HepG2 (cell line): ENCODE measurements around the gene CCDC106. TPM values are rescaled to one million over a fixed set of nuclear protein-coding genes. Genes with fewer than 3 reads are reported as not detected.
A peak's percentile ranks its signal among the peaks of the same experiment; 100 is the strongest.

Source experiments
- BCL6 ChIP-seq: IDR thresholded peaks from 2 replicates; pipeline ENCODE4 v1.6.1; 2016; ENCODE audit warnings: missing genetic modification reagents, missing compliant biosample characterization
- ERF ChIP-seq: IDR thresholded peaks from 2 replicates; pipeline ENCODE4 v1.6.1; 2018; ENCODE audit warnings: missing biosample characterization, missing genetic modification reagents
- GZF1 ChIP-seq: sonication (generic); formaldehyde crosslinking; IDR thresholded peaks from 2 replicates; pipeline ENCODE4 v1.5.1; 2020; ENCODE audit warnings: mild to moderate bottlenecking, missing genetic modification reagents
- ISL2 ChIP-seq: sonication (generic); formaldehyde crosslinking; IDR thresholded peaks from 2 replicates; pipeline ENCODE4 v1.5.0; 2020; ENCODE audit warnings: missing genetic modification reagents
- KDM3A ChIP-seq: IDR thresholded peaks from 2 replicates; pipeline ENCODE4 v1.6.1; 2018; ENCODE audit warnings: low read depth, missing compliant biosample characterization
- MAF1 ChIP-seq: sonication (generic); formaldehyde crosslinking; IDR thresholded peaks from 2 replicates; pipeline ENCODE4 v1.5.0; 2020; ENCODE audit warnings: missing genetic modification reagents, borderline replicate concordance
- MAZ ChIP-seq, 2 experiments: sonication (generic) in 1 of 2; formaldehyde crosslinking in 1 of 2; IDR thresholded peaks; 2 replicates each; pipeline versions ENCODE4 v1.5.0 to v1.6.1; 2012 to 2020; ENCODE audit warnings: low read depth in 2 of 2, mild to moderate bottlenecking in 2 of 2, borderline replicate concordance in 1 of 2, improper control_type of control experiment in 1 of 2, low read length in 1 of 2, missing genetic modification reagents in 1 of 2, moderate library complexity in 1 of 2
- NR2C2 ChIP-seq: sonication (generic); formaldehyde crosslinking; IDR thresholded peaks from 2 replicates; pipeline ENCODE4 v1.4.0; 2020; ENCODE audit warnings: missing genetic modification reagents, mild to moderate bottlenecking, moderate library complexity, borderline replicate concordance
- PHF5A ChIP-seq: IDR thresholded peaks from one replicate; pipeline ENCODE4 v1.6.1; 2018; ENCODE audit warnings: low read depth, missing genetic modification reagents; ENCODE audit not compliant: unreplicated experiment
- SMAD9 ChIP-seq: sonication (generic); formaldehyde crosslinking; IDR thresholded peaks from 2 replicates; pipeline ENCODE4 v1.5.1; 2020; ENCODE audit warnings: mild to moderate bottlenecking, missing genetic modification reagents
- YY1 ChIP-seq: IDR thresholded peaks from 2 replicates; pipeline ENCODE4 v1.6.1; 2011; ENCODE audit warnings: low read length, low read depth, moderate library complexity, mild to moderate bottlenecking; ENCODE audit not compliant: insufficient read depth, insufficient replicate concordance
- ZNF720 ChIP-seq: sonication (generic); formaldehyde crosslinking; IDR thresholded peaks from 2 replicates; pipeline ENCODE4 v1.4.0; 2020; ENCODE audit warnings: missing genetic modification reagents
- ZNF782 ChIP-seq: sonication (generic); formaldehyde crosslinking; IDR thresholded peaks from 2 replicates; pipeline ENCODE4 v1.4.0; 2020; ENCODE audit warnings: missing genetic modification reagents, mild to moderate bottlenecking, borderline replicate concordance
- polyA plus RNA-seq, 8 experiments: library from polyadenylated mRNA; depleted of rRNA in 3 of 8; stranded (reverse) in 7 of 8; unstranded in 1 of 8; fragments of >200 nt; fragmentation: Illumina TruSeq in 4 of 8; extraction: Trizol in 4 of 8; gene quantifications; 2 replicates each; pipeline versions ENCODE4 v1.2.1 to v1.2.3, GENCODE V29; 2011 to 2016; ENCODE audit warnings: low read depth in 4 of 8, missing spikeins in 1 of 8, mixed read lengths in 1 of 8; ENCODE audit not compliant: insufficient read depth in 1 of 8
- total RNA-seq, 5 experiments: library from RNA; depleted of rRNA; stranded (reverse); fragments of >200 nt; fragmentation: Illumina TruSeq; extraction: Trizol; gene quantifications; 2 replicates each; pipeline ENCODE4 v1.2.3, GENCODE V29; 2016; ENCODE audit warnings: low read depth in 1 of 5
- TF ChIP-seq, protein P1 (sequence below): sonication (generic); formaldehyde crosslinking; IDR thresholded peaks from 2 replicates; pipeline ENCODE4 v1.5.1; 2020; ENCODE audit warnings: mild to moderate bottlenecking, missing genetic modification reagents, moderate library complexity
- TF ChIP-seq, protein P2 (sequence below): sonication (generic); formaldehyde crosslinking; IDR thresholded peaks from 2 replicates; pipeline ENCODE4 v1.4.0; 2020; ENCODE audit warnings: mild to moderate bottlenecking, missing genetic modification reagents
- TF ChIP-seq, protein P3 (sequence below): sonication (generic); formaldehyde crosslinking; IDR thresholded peaks from 2 replicates; pipeline ENCODE4 v1.8.1; 2023; ENCODE audit warnings: mild to moderate bottlenecking, missing genetic modification reagents

The CCDC106 gene
- total and polyA plus RNA-seq, 2 of the 13 experiments (the other 11 are each of a cell fraction or from before 2014, with no cell fraction given) = 4.7 to 8.8 TPM

DNA sequence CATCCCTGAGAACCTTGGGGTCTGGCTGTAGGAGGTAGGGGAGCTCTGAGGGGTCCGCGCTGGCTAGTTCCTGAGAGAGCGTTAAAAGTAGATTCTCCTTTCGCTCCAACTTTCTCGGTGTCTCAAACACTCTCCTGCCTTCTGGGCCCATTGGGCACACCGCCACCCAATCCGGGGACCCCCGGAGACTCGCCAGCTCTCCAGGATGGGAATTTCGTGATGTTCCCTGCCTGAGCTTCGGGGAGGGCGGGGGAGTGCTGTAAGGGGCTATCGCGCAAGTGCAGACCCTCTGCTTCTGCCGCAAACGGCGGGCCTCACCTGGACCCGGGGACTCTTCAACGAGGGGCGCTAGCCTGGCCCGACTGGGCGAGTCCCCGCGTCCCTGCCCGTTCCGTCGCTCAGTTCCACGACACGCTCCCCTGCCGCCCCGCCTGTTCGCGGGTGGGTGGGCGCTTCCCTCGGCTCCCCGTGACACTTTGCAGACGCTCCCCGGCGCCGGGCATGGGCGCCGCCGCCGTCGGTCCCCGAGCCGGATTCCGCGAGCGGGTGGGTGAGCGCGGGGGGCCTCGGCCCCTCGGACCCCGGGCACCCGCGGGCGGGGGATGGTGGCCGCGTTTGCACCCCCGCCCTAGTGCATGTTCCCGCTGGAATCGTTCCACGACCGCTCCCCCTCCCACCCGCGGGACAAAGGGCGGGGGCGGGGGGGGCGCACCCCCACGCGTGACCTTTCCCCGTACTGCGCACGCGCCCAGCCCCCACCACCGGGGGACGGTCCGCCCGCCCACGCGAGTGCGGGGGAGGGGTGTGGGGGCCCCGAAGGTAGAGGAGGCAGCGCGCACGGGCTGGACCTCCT is at the start of gene CCDC106 (continued):
- peak; percentile 84 for TF ChIP-seq YY1
- TF ChIP-seq BCL6 (CRISPR knock-in tag) = peak; percentile 32; the same call in 1 of the 2 replicates
- TF ChIP-seq ZNF720 = no peak
- 0 out of 2 replicates have a peak, but pooled peaks have one; percentile 58 for TF ChIP-seq KDM3A
- TF ChIP-seq, protein P1, sequence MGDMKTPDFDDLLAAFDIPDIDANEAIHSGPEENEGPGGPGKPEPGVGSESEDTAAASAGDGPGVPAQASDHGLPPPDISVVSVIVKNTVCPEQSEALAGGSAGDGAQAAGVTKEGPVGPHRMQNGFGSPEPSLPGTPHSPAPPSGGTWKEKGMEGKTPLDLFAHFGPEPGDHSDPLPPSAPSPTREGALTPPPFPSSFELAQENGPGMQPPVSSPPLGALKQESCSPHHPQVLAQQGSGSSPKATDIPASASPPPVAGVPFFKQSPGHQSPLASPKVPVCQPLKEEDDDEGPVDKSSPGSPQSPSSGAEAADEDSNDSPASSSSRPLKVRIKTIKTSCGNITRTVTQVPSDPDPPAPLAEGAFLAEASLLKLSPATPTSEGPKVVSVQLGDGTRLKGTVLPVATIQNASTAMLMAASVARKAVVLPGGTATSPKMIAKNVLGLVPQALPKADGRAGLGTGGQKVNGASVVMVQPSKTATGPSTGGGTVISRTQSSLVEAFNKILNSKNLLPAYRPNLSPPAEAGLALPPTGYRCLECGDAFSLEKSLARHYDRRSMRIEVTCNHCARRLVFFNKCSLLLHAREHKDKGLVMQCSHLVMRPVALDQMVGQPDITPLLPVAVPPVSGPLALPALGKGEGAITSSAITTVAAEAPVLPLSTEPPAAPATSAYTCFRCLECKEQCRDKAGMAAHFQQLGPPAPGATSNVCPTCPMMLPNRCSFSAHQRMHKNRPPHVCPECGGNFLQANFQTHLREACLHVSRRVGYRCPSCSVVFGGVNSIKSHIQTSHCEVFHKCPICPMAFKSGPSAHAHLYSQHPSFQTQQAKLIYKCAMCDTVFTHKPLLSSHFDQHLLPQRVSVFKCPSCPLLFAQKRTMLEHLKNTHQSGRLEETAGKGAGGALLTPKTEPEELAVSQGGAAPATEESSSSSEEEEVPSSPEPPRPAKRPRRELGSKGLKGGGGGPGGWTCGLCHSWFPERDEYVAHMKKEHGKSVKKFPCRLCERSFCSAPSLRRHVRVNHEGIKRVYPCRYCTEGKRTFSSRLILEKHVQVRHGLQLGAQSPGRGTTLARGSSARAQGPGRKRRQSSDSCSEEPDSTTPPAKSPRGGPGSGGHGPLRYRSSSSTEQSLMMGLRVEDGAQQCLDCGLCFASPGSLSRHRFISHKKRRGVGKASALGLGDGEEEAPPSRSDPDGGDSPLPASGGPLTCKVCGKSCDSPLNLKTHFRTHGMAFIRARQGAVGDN (CRISPR knock-in tag) = peak; percentile 77
- peak; percentile 25 for TF ChIP-seq PHF5A
- peak; percentile 45; the same call in 1 of the 2 replicates for TF ChIP-seq MAF1
- 0 out of 2 replicates have a peak, but pooled peaks have one; percentile 29 for TF ChIP-seq ISL2 (CRISPR knock-in tag)
- TF ChIP-seq, protein P2, sequence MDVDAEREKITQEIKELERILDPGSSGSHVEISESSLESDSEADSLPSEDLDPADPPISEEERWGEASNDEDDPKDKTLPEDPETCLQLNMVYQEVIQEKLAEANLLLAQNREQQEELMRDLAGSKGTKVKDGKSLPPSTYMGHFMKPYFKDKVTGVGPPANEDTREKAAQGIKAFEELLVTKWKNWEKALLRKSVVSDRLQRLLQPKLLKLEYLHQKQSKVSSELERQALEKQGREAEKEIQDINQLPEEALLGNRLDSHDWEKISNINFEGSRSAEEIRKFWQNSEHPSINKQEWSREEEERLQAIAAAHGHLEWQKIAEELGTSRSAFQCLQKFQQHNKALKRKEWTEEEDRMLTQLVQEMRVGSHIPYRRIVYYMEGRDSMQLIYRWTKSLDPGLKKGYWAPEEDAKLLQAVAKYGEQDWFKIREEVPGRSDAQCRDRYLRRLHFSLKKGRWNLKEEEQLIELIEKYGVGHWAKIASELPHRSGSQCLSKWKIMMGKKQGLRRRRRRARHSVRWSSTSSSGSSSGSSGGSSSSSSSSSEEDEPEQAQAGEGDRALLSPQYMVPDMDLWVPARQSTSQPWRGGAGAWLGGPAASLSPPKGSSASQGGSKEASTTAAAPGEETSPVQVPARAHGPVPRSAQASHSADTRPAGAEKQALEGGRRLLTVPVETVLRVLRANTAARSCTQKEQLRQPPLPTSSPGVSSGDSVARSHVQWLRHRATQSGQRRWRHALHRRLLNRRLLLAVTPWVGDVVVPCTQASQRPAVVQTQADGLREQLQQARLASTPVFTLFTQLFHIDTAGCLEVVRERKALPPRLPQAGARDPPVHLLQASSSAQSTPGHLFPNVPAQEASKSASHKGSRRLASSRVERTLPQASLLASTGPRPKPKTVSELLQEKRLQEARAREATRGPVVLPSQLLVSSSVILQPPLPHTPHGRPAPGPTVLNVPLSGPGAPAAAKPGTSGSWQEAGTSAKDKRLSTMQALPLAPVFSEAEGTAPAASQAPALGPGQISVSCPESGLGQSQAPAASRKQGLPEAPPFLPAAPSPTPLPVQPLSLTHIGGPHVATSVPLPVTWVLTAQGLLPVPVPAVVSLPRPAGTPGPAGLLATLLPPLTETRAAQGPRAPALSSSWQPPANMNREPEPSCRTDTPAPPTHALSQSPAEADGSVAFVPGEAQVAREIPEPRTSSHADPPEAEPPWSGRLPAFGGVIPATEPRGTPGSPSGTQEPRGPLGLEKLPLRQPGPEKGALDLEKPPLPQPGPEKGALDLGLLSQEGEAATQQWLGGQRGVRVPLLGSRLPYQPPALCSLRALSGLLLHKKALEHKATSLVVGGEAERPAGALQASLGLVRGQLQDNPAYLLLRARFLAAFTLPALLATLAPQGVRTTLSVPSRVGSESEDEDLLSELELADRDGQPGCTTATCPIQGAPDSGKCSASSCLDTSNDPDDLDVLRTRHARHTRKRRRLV (CRISPR knock-in tag) = no peak
- TF ChIP-seq, protein P3, sequence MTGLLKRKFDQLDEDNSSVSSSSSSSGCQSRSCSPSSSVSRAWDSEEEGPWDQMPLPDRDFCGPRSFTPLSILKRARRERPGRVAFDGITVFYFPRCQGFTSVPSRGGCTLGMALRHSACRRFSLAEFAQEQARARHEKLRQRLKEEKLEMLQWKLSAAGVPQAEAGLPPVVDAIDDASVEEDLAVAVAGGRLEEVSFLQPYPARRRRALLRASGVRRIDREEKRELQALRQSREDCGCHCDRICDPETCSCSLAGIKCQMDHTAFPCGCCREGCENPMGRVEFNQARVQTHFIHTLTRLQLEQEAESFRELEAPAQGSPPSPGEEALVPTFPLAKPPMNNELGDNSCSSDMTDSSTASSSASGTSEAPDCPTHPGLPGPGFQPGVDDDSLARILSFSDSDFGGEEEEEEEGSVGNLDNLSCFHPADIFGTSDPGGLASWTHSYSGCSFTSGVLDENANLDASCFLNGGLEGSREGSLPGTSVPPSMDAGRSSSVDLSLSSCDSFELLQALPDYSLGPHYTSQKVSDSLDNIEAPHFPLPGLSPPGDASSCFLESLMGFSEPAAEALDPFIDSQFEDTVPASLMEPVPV (CRISPR knock-in tag) = peak; percentile 45; the same call in 1 of the 2 replicates
- TF ChIP-seq NR2C2 (CRISPR knock-in tag) = peak; percentile 32; the same call in 1 of the 2 replicates
- no peak for TF ChIP-seq SMAD9 (CRISPR knock-in tag)
- no peak for TF ChIP-seq ZNF782 (CRISPR knock-in tag)
- TF ChIP-seq ERF (CRISPR knock-in tag) = 0 out of 2 replicates have a peak, but pooled peaks have one; percentile 52
- TF ChIP-seq MAZ (IDR thresholded peaks at IDR 0.05; ENCODE audit: borderline replicate concordance, low read depth, low read length) = peak; percentile 47; the same call in 1 of the 2 replicates
- peak; percentile 91 for TF ChIP-seq MAZ (CRISPR knock-in tag; IDR thresholded peaks at IDR 0.05; ENCODE audit: low read depth)
- no peak for TF ChIP-seq GZF1 (CRISPR knock-in tag)
